Loucy (cell line): ENCODE data around the gene NANOS3.

Experiments used
- H2AFZ ChIP-seq: fragments of 200-600 bp; sonication (generic); 2 replicates; pipeline ENCODE4 v1.6.0; 2016; ENCODE audit warnings: antibody characterized with exemption, mild to moderate bottlenecking, low read length, moderate library complexity
- H3F3A ChIP-seq: fragments of 200-600 bp; 2 replicates; pipeline ENCODE4 v1.6.0; 2016; ENCODE audit warnings: antibody characterized with exemption, low read depth, mild to moderate bottlenecking
- H3K27me3 ChIP-seq: fragments of 200-600 bp; sonication (generic); 2 replicates; pipeline ENCODE4 v1.6.1; 2014; ENCODE audit warnings: low read length, mild to moderate bottlenecking; ENCODE audit not compliant: insufficient read depth, poor library complexity, severe bottlenecking
- H3K36me3 ChIP-seq: fragments of 200-600 bp; sonication (generic); 2 replicates; pipeline ENCODE4 v1.6.1; 2016; ENCODE audit warnings: low read length; ENCODE audit not compliant: insufficient read depth
- H3K4me1 ChIP-seq: fragments of 200-600 bp; sonication (generic); 2 replicates; pipeline ENCODE4 v1.5.1; 2014; ENCODE audit warnings: low read length, mild to moderate bottlenecking; ENCODE audit not compliant: insufficient read depth, poor library complexity, severe bottlenecking
- H3K4me2 ChIP-seq: fragments of 200-600 bp; sonication (generic); 2 replicates; pipeline ENCODE4 v1.6.0; 2014; ENCODE audit warnings: antibody characterized with exemption, low read length, low read depth, mild to moderate bottlenecking; ENCODE audit not compliant: poor library complexity, severe bottlenecking
- H3K4me3 ChIP-seq: fragments of 200-600 bp; sonication (generic); 2 replicates; pipeline ENCODE4 v1.5.1; 2014; ENCODE audit warnings: low read length, mild to moderate bottlenecking, mixed read lengths; ENCODE audit not compliant: poor library complexity, severe bottlenecking
- H3K79me2 ChIP-seq: fragments of 200-600 bp; sonication (generic); 2 replicates; pipeline ENCODE4 v1.6.1; 2014; ENCODE audit warnings: low read length; ENCODE audit not compliant: insufficient read depth
- H3K9ac ChIP-seq: fragments of 200-600 bp; sonication (generic); 2 replicates; pipeline ENCODE4 v1.6.0; 2014; ENCODE audit warnings: mild to moderate bottlenecking, low read depth, low read length, moderate library complexity; ENCODE audit not compliant: poor library complexity, severe bottlenecking
- H3K9me2 ChIP-seq: fragments of 200-600 bp; sonication (generic); replicated peaks from 2 replicates; pipeline ENCODE4 v1.6.1; 2016; ENCODE audit warnings: low read depth, low read length, mixed read lengths
- H3K9me3 ChIP-seq: fragments of 200-600 bp; sonication (generic); 2 replicates; pipeline ENCODE4 v1.6.1; 2014; ENCODE audit warnings: mild to moderate bottlenecking, antibody characterized with exemption, low read length, low read depth; ENCODE audit not compliant: insufficient read depth
- H4K20me1 ChIP-seq: fragments of 200-600 bp; sonication (generic); 2 replicates; pipeline ENCODE4 v1.6.0; 2014; ENCODE audit warnings: antibody characterized with exemption, low read length, mild to moderate bottlenecking; ENCODE audit not compliant: insufficient read depth, poor library complexity, severe bottlenecking
- CTCF ChIP-seq: fragments of 200-600 bp; sonication (generic); conservative IDR thresholded peaks from 2 replicates; pipeline ENCODE4 v1.5.1; 2014; ENCODE audit warnings: mild to moderate bottlenecking, antibody characterized with exemption, low read length
- EZH2phosphoT487 ChIP-seq: fragments of 200-600 bp; IDR thresholded peaks from 2 replicates; pipeline ENCODE4 v1.6.1; 2018; ENCODE audit warnings: antibody characterized with exemption, mild to moderate bottlenecking, moderate library complexity, borderline replicate concordance

The NANOS3 gene

GRCh38 chr19:13894552-13894951, 17.6 kb downstream of the NANOS3 start:
- Histone ChIP-seq H3K4me2 (no peak overlapping the region), H3K36me3 (peaks cover 22% of the 10 kb centered on the region; the same call in 1 of the 2 replicates), H3K4me1 (peaks cover 7% of the 10 kb centered on the region), H2AFZ (no peak overlapping the region), H3K4me3 (no peak overlapping the region), H3K9me3 (no peaks in the 10 kb centered on the region), H3K79me2 (peaks cover 21% of the 10 kb centered on the region), H3F3A (no peaks in the 10 kb centered on the region), H3K9ac (no peak overlapping the region), H4K20me1 (no peaks in the 10 kb centered on the region), H3K27me3 (no peaks in the 10 kb centered on the region), H3K9me2 (no peaks in the 10 kb centered on the region)
- TF ChIP-seq EZH2phosphoT487 (no peak), CTCF (no peak)

GRCh38 chr19:13896227-13896626, 19.3 kb downstream of the NANOS3 start:
- peaks cover 33% of the 10 kb centered on the region for H3K79me2 ChIP-seq
- peaks cover 16% of the 10 kb centered on the region; the same call in 1 of the 2 replicates for H3K36me3 ChIP-seq
- H3F3A ChIP-seq: no peaks in the 10 kb centered on the region

GRCh38 chr19:13899393-13899792, 22.5 kb downstream of the NANOS3 start:
- H3K27me3 ChIP-seq: no peaks in the 10 kb centered on the region
- H3K36me3 ChIP-seq: peaks cover 3% of the 10 kb centered on the region; the same call in 1 of the 2 replicates

More at GRCh38 chr19:13896227-13896626, 19.3 kb downstream of the NANOS3 start:
- no peaks in the 10 kb centered on the region for H3K27me3 ChIP-seq
- H3K9ac ChIP-seq: no peak overlapping the region
- no peak overlapping the region for H3K4me3 ChIP-seq
- peaks cover 16% of the 10 kb centered on the region for H3K4me1 ChIP-seq
- H3K9me3 ChIP-seq: no peaks in the 10 kb centered on the region
- H3K4me2 ChIP-seq: no peak overlapping the region
- TF ChIP-seq EZH2phosphoT487 (no peak), CTCF (no peak)
- H3K9me2 ChIP-seq: no peaks in the 10 kb centered on the region
- H2AFZ ChIP-seq: no peak overlapping the region
- peaks cover 9% of the 10 kb centered on the region for H4K20me1 ChIP-seq

More at GRCh38 chr19:13899393-13899792, 22.5 kb downstream of the NANOS3 start:
- Histone ChIP-seq H3K79me2 (peaks cover 38% of the 10 kb centered on the region), H3K4me1 (peaks cover 25% of the 10 kb centered on the region), H3F3A (no peaks in the 10 kb centered on the region), H3K4me2 (peak overlapping the region; percentile 57), H4K20me1 (peaks cover 9% of the 10 kb centered on the region), H3K9me3 (no peaks in the 10 kb centered on the region), H2AFZ (no peak overlapping the region), H3K9ac (peak overlapping the region; percentile 59), H3K9me2 (no peaks in the 10 kb centered on the region), H3K4me3 (no peak overlapping the region)
- TF ChIP-seq EZH2phosphoT487 (no peak), CTCF (no peak)
